SK-N-MC (cell line): ENCODE results near the gene PTPRZ1.
A peak's percentile ranks its signal among the peaks of the same experiment; 100 is the strongest.

Experiments used
- DNase-seq: peaks from one replicate; pipeline ENCODE4 v3.0.0-alpha.2; 2011; ENCODE audit warnings: low read depth, low spot score
- H3K27ac ChIP-seq: fragments of 200-600 bp; sonication (generic); 2 replicates; pipeline ENCODE4 v1.5.1; 2016; ENCODE audit warnings: mixed run types
- H3K36me3 ChIP-seq: fragments of 200-600 bp; sonication (generic); 2 replicates; pipeline ENCODE4 v1.6.1; 2017; ENCODE audit warnings: antibody characterized with exemption, low read length, mixed read lengths; ENCODE audit not compliant: insufficient read depth
- H3K4me3 ChIP-seq: fragments of 200-600 bp; sonication (generic); 2 replicates; pipeline ENCODE4 v1.5.1; 2016
- H3K9ac ChIP-seq: fragments of 200-600 bp; sonication (generic); 2 replicates; pipeline ENCODE4 v1.8.0; 2017; ENCODE audit warnings: mixed run types, mixed read lengths; ENCODE audit not compliant: insufficient read length
- H3K9me3 ChIP-seq: fragments of 200-600 bp; sonication (generic); 2 replicates; pipeline ENCODE4 v1.6.1; 2017; ENCODE audit warnings: low read depth, mild to moderate bottlenecking, antibody characterized with exemption, low read length, moderate library complexity, mixed read lengths
- EZH2 ChIP-seq: fragments of 200-600 bp; sonication (generic); IDR thresholded peaks from one replicate; pipeline ENCODE4 v1.6.1; 2017; ENCODE audit warnings: antibody characterized with exemption
- FOXP2 ChIP-seq: optimal IDR thresholded peaks from 2 replicates; pipeline ENCODE3; 2011; ENCODE audit warnings: mild to moderate bottlenecking, moderate library complexity; ENCODE audit not compliant: insufficient read depth; ENCODE audit errors: extremely low read length, control extremely low read depth
- POLR2AphosphoS5 ChIP-seq: IDR thresholded peaks from 2 replicates; pipeline ENCODE4 v1.6.1; 2012; ENCODE audit warnings: mild to moderate bottlenecking, low read depth, low read length, borderline replicate concordance

Gene PTPRZ1

DNA sequence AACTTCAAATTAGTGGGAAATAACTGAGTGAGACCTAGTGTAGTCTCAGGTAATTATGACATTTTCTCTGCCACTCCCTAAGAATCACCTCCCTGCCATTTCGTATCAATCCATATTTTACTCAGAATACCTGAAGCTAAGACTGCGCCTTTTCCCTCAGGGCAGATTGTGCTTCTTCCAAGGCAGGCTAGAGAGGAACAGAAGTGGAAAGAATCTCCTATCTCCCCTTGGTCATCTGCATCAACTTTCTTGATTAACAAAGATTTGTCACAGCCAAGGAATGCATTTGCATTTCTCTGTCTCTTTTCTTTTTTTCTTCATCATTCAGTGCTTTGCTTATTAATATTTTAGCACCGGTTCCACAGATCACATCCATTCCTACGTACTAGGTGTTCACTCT, 119.1 kb downstream of the PTPRZ1 start:
- no peaks in the 10 kb centered on the region for H3K36me3 ChIP-seq
- H3K4me3 ChIP-seq, result no peak overlapping the region
- DNase-seq, result no peak
- TF ChIP-seq POLR2AphosphoS5 (no peak), EZH2 (no peak), FOXP2 (no peak)
- H3K9ac ChIP-seq, result no peak overlapping the region
- H3K9me3 ChIP-seq, result no peaks in the 10 kb centered on the region
- H3K27ac ChIP-seq, result no peak overlapping the region

DNA sequence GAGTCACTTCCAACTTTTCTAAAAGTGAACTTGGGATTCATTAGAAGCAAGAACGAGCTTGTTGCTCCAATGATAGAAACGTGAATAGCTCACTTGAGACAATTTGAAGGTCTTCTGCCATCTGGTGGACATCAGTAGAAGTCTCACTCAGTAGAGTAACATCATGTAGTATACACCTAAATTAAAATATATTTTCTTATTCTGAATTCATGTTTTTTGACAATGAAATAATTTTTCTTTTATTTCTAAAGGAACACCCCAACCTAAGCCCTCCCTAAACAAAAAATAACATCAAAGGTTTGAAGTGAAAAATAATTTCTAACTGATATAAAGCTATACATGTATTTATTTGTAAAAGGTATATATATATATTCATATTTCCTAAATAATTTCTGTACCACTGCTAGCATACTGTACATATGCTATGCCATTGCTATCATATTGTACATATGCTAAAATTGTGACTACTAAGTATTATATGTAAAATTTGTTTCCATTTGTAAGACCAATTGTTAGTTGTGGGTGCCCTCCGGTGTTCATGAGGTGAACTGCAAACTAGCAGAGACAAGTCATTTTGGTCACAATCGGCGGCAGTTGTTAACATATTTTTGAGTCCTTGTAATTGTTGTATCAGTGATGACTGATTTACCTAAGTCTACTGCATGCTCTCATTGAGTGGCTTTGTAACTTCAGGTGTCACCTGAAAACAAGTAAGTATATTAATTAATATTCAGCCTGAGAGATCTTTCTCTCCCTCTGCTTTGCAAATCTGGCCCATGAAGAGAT, 121.9 kb downstream of the PTPRZ1 start:
- H3K36me3 ChIP-seq, result no peaks in the 10 kb centered on the region
- TF ChIP-seq FOXP2 (no peak), EZH2 (no peak)
- H3K4me3 ChIP-seq, result no peak overlapping the region
- DNase-seq, result peak; percentile 71
- H3K27ac ChIP-seq, result no peak overlapping the region
- H3K9ac ChIP-seq, result no peak overlapping the region
- no peaks in the 10 kb centered on the region for H3K9me3 ChIP-seq

DNA sequence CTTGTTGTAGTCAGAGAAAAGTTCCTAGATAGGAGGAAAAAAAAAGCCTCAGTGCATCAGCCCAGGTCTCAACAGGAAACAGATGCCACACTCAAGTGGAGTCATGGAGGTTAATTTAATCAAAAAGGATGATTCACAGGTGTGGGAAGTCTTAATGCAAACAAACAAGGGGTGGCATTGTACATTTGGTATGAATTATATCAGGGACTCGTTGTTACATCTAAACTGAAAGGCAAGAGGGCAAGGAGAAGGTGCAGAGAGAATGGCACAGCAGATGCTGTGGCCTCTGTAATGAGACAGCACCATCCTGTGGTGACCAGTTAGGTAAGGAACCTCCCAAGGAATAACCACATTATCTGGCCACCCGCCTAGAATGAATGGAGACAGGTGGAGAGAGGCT, 133.7 kb downstream of the PTPRZ1 start:
- DNase-seq, result no peak
- Histone ChIP-seq H3K36me3 (no peaks in the 10 kb centered on the region), H3K4me3 (no peak overlapping the region), H3K27ac (no peak overlapping the region), H3K9me3 (no peaks in the 10 kb centered on the region), H3K9ac (no peak overlapping the region)
- TF ChIP-seq POLR2AphosphoS5 (no peak), FOXP2 (no peak), EZH2 (no peak)

DNA sequence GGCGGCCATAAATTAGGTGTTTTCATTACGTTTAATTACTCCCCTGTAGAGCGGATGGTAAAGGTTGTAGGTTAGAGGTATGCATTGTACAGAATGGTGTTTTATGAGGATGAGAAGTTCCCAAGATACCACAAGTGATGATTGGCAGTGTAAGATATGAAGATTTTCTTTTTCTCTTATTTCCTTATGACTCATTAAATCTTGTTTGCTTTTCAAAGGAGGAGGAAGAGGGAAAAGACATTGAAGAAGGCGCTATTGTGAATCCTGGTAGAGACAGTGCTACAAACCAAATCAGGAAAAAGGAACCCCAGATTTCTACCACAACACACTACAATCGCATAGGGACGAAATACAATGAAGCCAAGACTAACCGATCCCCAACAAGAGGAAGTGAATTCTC, 137.2 kb downstream of the PTPRZ1 start:
- Histone ChIP-seq H3K27ac (no peak overlapping the region), H3K4me3 (no peak overlapping the region), H3K9me3 (no peaks in the 10 kb centered on the region), H3K9ac (no peak overlapping the region), H3K36me3 (no peaks in the 10 kb centered on the region)
- TF ChIP-seq EZH2 (no peak), FOXP2 (no peak), POLR2AphosphoS5 (no peak)
- DNase-seq, result no peak

DNA sequence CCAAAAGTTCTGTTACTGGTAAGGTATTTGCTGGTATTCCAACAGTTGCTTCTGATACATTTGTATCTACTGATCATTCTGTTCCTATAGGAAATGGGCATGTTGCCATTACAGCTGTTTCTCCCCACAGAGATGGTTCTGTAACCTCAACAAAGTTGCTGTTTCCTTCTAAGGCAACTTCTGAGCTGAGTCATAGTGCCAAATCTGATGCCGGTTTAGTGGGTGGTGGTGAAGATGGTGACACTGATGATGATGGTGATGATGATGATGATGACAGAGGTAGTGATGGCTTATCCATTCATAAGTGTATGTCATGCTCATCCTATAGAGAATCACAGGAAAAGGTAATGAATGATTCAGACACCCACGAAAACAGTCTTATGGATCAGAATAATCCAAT, 140.1 kb downstream of the PTPRZ1 start:
- H3K9ac ChIP-seq, result no peak overlapping the region
- no peak overlapping the region for H3K4me3 ChIP-seq
- H3K9me3 ChIP-seq, result no peaks in the 10 kb centered on the region
- no peak overlapping the region for H3K27ac ChIP-seq
- no peaks in the 10 kb centered on the region for H3K36me3 ChIP-seq
- TF ChIP-seq EZH2, result no peak
- no peak for TF ChIP-seq FOXP2
- no peak for TF ChIP-seq POLR2AphosphoS5
- no peak for DNase-seq

DNA sequence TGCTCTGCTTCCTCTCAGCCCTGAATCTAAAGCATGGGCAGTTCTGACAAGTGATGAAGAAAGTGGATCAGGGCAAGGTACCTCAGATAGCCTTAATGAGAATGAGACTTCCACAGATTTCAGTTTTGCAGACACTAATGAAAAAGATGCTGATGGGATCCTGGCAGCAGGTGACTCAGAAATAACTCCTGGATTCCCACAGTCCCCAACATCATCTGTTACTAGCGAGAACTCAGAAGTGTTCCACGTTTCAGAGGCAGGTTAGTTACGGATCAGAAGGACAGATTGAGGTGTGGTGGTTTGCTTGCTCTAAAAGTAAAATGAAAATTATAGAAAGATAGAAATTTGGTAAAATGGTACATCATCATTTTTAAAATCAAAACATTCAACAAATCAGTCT, 140.7 kb downstream of the PTPRZ1 start:
- no peak for DNase-seq

DNA sequence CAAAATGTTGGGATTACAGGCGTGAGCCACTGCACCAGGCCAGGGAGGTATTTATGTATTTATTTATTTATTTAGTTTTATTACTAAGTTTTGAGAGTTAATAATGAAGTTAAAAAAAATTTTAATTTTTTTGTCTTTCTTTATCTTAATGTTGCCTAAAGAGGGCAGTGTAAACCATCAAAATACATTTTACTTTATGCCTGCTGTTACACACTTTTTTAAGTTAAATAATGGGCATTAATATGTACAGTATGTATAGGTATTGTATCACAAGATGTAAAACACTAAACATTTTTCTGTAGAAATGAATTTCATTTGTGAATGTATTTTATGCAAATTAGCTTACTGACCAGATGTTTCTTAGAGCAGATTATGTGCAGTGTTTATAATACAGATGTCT, 141.7 kb downstream of the PTPRZ1 start:
- H3K4me3 ChIP-seq, result no peak overlapping the region

More for the DNA sequence above, 140.7 kb downstream of the PTPRZ1 start:
- H3K4me3 ChIP-seq, result no peak overlapping the region
- no peak for TF ChIP-seq EZH2
- no peak for TF ChIP-seq FOXP2
- TF ChIP-seq POLR2AphosphoS5, result no peak
- no peaks in the 10 kb centered on the region for H3K36me3 ChIP-seq
- no peak overlapping the region for H3K9ac ChIP-seq
- no peaks in the 10 kb centered on the region for H3K9me3 ChIP-seq
- no peak overlapping the region for H3K27ac ChIP-seq

DNA sequence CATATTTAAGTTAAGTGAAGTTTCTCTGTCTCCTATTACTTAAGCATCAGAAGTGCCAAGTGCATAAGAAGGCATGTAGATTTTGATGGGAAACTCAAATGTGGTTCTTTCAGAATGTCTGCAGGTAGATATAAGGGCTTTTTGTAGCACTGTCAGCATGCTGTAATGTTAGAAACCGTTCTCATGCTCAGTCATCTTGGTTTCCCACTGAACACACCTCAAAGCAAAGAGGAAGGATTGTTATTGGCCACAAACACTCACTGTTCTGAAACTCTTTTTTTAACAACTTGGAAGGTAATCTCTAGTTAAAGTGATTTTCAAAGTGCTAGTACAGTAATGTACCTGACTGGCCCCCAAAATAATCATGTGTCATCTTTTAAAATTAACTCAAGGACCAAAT, 145.1 kb downstream of the PTPRZ1 start:
- H3K9me3 ChIP-seq, result no peaks in the 10 kb centered on the region
- no peak overlapping the region for H3K9ac ChIP-seq
- no peak overlapping the region for H3K4me3 ChIP-seq
- H3K36me3 ChIP-seq, result no peaks in the 10 kb centered on the region
- DNase-seq, result no peak
- TF ChIP-seq EZH2 (no peak), FOXP2 (no peak), POLR2AphosphoS5 (no peak)
- no peak overlapping the region for H3K27ac ChIP-seq

More for the DNA sequence above, 141.7 kb downstream of the PTPRZ1 start:
- Histone ChIP-seq H3K36me3 (no peaks in the 10 kb centered on the region), H3K9me3 (no peaks in the 10 kb centered on the region), H3K9ac (no peak overlapping the region), H3K27ac (no peak overlapping the region)
- TF ChIP-seq POLR2AphosphoS5, result no peak
- no peak for TF ChIP-seq EZH2
- no peak for TF ChIP-seq FOXP2
- peak; percentile 30 for DNase-seq

DNA sequence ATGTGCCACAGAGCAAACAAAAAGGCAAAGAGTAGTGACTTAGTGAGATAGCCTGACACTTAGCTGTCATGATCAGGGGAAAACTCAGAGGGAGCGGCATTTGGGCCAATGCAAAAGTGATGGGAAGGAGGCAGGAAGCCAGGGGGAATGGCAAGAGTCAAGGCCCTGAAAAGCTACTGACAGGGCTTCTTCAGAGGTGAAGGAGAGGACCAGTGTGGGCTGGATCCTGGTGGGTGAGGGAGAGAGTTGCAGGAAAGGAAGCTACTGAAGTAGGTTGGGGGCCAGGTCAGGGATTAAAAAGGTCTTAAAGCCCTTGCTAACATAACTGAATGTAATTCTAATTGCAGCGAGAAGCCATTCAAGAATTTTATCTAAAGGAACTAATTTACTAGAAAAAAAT, 154.1 kb downstream of the PTPRZ1 start:
- Histone ChIP-seq H3K36me3 (no peaks in the 10 kb centered on the region), H3K4me3 (no peak overlapping the region), H3K27ac (no peak overlapping the region), H3K9me3 (no peaks in the 10 kb centered on the region), H3K9ac (no peak overlapping the region)
- no peak for DNase-seq
- TF ChIP-seq FOXP2, result no peak
- no peak for TF ChIP-seq POLR2AphosphoS5
- no peak for TF ChIP-seq EZH2
